ENCODE results near the gene PRPF6.

DNA sequence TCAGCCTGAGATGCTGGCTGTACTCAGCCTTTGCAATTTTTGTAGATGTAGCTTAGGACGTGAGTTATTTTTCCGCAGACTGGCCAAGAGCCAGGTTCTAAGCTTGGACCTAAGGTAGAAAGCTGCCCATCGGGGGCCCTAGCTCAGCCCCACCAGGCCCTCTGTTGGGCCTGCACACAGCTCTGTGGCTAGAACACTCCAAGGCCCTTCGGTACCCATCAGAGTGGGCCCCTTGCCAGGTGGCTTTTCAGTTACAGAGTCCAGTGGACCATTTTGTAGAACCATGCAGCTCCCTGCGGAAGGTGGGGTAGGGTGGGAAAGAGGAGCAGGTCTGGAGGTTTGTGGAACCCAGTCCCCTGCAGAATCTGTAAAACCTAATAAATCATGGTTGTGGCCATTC, 47.3 kb upstream of the PRPF6 start:
- TF ChIP-seq, protein P1, sequence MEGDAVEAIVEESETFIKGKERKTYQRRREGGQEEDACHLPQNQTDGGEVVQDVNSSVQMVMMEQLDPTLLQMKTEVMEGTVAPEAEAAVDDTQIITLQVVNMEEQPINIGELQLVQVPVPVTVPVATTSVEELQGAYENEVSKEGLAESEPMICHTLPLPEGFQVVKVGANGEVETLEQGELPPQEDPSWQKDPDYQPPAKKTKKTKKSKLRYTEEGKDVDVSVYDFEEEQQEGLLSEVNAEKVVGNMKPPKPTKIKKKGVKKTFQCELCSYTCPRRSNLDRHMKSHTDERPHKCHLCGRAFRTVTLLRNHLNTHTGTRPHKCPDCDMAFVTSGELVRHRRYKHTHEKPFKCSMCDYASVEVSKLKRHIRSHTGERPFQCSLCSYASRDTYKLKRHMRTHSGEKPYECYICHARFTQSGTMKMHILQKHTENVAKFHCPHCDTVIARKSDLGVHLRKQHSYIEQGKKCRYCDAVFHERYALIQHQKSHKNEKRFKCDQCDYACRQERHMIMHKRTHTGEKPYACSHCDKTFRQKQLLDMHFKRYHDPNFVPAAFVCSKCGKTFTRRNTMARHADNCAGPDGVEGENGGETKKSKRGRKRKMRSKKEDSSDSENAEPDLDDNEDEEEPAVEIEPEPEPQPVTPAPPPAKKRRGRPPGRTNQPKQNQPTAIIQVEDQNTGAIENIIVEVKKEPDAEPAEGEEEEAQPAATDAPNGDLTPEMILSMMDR (IDR thresholded peaks at IDR 0.05) = no peak
- TF ChIP-seq EZH2 (IDR thresholded peaks at IDR 0.05; ENCODE audit: borderline replicate concordance, insufficient read depth, low read depth, low read length, poor library complexity, severe bottlenecking) = no peak
